DMS79 (cell line): ENCODE data around the gene GUCY1A1.
"Not testable (repeated sequence)": the region's sequence is repeated elsewhere in the genome, so short reads cannot be mapped to it uniquely, and the experiment has no call there.

ENCODE experiments used
- DNase-seq: peaks from one replicate; lab custom pipeline; 2025; lab: John Stamatoyannopoulos, UW

GUCY1A1 gene, protein sequence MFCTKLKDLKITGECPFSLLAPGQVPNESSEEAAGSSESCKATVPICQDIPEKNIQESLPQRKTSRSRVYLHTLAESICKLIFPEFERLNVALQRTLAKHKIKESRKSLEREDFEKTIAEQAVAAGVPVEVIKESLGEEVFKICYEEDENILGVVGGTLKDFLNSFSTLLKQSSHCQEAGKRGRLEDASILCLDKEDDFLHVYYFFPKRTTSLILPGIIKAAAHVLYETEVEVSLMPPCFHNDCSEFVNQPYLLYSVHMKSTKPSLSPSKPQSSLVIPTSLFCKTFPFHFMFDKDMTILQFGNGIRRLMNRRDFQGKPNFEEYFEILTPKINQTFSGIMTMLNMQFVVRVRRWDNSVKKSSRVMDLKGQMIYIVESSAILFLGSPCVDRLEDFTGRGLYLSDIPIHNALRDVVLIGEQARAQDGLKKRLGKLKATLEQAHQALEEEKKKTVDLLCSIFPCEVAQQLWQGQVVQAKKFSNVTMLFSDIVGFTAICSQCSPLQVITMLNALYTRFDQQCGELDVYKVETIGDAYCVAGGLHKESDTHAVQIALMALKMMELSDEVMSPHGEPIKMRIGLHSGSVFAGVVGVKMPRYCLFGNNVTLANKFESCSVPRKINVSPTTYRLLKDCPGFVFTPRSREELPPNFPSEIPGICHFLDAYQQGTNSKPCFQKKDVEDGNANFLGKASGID

DNA sequence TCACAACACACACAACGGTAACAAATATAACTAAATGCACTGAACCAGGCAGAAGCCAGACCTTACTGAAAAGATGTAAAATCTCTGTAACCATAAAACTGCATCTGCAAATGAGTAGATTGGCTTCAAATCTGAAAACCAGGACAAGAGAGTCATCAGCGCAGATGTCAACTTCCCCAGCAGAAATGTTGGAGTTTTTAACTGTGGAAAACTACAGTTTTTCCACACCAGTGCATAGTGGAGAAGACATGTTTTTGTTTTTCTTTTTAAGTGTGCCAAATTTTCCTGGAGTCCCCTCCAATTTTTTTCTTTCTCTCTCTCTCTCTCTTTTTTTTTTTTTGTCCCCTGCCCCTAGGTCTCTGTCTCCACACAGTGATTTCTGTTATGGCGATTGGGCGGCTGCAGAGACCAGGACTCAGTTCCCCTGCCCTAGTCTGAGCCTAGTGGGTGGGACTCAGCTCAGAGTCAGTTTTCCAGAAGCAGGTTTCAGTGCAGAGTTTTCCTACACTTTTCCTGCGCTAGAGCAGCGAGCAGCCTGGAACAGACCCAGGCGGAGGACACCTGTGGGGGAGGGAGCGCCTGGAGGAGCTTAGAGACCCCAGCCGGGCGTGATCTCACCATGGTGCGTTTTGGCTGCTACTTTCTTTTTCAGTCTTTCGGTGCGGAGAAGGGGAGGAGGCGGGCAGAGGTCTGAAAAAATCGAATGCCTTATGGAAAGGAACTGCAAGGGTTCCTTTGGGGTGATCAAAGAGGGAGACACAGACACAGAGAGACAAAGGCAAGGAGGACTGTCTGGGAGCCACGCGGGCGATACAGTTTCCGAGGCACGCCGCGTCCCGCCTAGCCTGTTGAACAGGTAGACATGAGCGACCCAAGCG lies at the start of gene GUCY1A1:
Gene GUCY1A1, plus strand, starts transcription at position 505 of the 878 bp plus-strand sequence. CDS start 30,020 bp downstream, outside the sequence.
- DNase-seq, result no peak

DNA sequence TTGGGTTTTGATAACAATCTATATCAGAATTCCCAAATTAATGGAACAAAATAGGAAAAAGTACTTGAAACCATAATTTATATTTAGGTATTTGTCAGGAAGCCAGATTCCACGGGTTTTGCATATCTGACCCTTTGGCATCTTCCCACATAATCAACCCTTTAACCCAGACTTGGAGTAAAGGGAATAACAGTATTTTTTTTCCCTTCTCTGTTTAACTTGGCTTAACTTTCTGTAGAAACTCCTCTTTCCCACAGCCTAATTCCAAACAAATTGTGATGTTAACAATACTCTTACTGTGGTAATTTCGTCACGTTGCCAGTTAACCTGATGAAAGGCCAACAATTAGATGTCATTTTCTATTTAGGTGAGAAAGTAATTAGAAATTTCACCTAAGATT lies 49.4 kb upstream of the GUCY1A1 start:
- no peak for DNase-seq

DNA sequence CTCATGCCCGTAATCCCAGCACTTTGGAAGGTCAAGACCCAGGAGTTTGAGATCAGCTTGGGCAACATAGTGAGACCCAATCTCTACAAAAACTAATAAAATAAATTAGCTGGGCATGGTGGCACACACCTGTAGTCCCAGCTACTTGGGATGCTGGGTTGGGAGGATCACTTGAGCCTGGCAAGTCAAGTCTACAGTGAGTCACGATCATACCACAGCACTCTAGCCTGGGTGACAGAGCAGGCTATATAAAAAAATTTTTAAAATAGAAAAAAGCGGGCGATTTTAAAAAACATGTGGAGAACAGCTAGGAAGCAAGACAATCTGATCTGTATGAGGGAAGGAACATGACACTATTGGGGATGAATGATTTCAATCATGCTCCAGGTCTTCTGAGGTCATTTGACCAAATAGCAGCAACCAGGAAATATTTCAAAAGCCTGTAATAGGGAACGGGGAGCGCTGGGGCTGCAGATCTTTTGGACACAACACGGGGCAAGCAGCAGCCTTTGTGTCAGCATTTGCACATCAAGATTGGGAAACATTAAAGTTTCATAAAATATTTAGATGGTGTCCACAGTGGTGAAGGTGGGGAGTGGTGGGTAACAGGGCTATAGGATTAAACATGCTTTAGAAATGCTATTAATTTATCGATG lies 48.3 kb upstream of the GUCY1A1 start:
- no peak for DNase-seq

DNA sequence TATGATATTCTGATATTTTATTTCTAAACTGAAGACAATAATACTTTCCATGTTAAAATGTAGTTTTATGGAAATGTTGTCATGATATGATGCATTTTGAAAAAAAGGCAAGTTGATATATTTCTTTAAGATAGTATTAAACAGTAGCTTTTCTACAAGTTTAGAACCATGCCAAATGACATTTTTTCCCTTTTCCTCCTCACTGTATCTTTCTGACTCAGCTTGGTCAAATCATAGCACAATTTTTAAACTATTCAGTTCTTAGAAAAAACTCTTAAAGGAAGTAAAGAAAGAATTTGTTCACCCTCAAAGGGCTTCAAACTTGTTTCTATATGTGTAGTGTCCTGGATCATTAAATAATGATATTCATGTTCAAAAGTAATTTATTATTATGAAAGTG lies 46.0 kb upstream of the GUCY1A1 start:
- DNase-seq, result no peak

DNA sequence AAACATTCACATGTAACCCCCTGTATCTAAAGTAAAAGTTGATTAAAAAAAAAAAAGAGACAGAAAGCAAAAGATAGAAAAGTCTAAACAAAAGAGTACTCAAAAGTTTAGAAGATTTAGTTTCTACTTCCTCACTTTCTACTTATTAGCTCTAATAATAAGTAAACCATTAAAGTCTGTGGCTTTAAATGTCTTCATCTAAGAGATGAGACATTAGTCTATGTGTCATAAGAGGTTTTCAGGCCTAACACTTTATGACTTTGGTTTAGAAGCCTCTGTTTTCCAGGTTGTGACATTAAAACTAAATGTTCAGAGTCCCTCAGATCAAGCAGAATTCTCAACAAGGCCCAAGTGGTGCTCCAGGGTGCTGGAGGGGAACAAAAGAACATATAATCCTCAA lies 42.2 kb upstream of the GUCY1A1 start:
- no peak for DNase-seq

DNA sequence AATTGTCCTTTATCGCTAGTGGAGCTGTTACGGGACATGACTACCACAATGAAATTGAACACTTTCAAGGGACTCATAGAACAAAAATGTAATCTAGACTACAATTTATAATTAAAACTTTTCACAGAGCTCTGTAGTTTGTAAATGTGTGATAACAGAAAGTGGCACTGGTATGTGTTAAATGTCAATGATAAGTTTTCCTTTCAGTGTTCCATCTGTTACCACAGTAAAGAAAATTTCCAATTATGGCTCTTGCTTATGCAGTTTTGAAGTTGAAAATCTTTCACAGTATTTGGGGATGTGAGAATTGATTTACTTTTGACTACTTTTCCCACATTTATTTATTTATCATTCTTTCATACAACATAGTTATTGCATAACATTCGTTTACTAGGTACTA lies 40.1 kb upstream of the GUCY1A1 start:
- no peak for DNase-seq

DNA sequence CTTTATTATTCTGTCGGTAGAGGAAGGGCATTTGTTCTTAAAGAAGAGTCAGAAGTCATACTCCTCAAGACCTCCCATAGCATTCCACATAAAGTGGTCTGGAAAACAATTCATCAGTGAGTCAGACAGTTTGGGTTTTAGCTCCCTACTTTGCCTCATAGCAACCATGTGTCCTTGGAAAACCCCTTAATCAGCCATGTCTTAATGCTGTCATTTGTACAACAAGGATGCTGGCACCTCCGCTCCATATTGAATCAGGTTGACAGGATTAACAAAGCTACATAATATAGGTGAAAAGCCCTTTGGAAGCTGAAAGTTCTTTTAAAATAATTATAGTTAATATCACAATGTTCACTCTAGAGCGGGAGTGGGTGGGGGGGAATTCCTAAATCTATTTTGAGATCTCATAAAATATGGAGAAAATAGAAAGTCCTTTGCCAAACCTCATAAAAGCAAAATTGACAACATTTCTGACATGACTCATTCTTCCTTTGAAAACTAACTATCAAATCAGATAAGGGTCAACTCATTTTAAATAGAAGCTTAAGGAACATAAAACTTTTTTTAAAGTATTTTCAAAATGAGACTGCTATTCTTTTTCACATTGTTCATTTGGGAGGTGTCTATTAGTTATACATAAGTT lies 37.3 kb upstream of the GUCY1A1 start:
- DNase-seq, result no peak

DNA sequence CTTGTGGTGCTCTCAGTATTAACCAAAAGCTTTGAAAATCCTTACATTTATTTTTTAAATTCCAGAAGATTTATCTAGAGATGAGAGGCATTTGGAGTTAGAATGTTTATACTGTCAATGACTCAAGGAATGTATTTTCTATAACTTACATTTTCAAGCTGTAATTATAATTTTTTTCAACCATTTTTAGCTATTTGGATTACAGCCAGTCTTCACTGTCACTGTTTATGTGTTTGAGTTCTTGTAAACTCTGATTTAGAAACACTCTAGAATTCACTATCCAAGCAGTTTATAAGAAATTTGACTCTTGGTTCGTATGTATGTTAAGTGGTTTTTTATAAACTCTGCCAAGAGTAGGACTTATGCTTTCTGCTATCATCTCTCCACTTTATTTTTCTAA lies 36.7 kb upstream of the GUCY1A1 start:
- DNase-seq, result no peak

DNA sequence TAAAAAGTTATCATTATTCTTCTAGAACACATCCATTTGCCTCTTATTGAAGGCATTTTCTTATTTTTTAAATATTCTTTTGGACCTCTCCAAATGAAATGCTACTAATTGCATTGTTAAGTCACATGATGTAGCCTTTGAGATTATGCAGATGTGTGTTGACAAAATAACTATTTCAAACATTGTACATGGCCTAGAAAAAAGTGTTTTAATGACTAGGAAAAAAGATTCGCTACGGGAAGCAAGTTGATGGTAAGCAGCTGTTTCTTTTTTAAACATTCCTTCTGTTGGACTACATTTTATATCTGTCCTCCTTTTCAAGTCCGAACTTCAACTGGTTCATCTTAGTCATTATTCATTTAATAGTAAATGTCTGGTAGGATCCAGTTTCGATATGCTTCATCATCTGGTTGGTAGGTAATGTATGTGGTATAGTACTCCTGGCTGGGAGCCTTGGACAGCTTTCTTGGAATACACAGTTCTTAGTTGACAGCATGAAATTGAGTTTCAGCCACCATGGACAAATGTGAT lies 34.3 kb upstream of the GUCY1A1 start:
- no peak for DNase-seq

DNA sequence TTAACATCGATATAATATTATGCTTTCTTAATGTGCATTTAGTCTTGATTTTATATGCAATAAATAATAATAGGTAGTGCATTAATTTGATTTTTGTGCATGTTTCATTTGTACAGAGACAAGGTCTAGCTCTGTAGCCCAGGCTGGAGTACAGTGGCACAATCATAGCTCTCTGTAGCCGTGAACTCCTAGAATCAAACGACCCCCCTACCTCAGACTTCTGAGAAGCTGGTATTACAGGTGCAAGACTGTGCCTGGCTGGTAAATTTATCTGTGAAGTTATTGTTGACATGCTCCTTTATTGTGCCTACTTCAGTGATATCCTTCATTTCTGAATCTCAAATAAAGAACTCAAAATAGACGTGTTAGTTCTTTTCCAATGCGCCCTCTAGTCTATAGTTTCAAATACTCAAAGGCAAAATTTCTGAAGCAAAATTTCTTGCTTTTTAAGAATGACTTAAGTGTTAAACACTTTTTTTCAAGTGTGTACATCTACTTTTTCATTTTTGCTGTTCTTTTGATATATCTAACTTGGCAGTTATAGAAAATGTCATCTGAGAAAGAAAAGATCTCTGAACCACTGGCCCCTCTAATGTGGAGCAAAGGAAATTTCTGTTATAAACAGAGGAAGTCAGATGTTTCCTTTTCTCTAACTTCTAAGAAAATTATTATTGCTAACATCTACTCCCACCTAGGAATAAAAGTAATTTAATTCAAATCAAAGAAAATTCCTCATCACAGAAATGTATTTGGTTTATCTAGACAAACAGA lies 28.3 kb upstream of the GUCY1A1 start:
- no peak for DNase-seq

DNA sequence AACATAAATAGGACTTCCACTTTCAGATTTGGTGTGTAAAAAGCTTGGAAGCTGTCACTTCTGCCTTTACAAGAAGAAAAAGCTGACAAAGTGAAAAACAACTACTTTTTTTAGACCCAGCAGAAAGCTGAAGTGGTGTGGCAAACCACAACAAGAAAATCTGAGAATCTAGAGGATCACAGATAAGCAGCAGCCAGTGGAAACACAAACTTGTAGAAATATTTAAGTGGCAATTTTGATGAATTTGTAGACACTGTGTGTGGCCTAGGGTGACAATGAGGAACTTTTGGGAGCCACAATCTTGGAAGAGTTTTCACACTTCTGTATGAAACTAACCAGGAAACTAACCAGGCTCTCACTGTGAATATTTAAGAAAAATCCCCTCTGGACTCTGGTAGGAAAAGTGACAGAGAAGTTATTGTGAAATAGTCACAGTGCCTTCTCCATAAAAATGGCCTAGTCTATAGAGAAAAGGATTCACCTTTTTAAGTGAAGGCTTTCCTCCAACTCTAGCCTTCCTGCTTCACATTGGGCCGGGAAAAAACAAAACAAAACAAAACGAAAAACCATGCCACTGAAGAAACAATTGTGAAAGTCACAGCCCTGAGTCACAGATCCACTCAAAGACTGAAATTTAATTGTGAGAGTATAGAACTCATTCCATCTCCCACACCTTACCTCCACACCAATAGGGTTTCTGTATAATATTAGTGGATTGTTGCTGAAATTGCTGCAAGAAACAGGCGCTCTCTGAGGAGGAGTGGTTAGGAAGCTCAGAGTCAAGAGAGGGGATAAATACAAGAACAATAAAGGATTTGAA lies 26.7 kb upstream of the GUCY1A1 start:
- DNase-seq, result no peak

DNA sequence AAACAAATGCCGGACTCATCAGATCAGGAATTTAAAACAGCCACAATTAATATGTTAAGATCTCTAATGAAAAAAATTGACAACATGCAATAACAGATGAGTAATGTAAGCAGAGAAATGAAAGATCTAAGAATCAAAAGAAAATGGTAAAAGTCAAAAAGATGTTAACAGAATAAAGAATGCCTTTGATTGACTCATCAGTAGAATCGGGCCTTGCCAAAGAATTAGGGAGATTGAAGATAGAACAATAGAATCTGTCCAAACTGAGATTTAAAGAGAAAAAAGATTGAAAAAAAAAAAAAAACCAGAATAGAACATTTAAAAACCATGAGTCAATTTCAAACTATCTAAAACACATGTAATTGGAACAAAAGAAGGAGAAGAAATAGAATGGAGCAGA lies 25.9 kb upstream of the GUCY1A1 start:
- no peak for DNase-seq

DNA sequence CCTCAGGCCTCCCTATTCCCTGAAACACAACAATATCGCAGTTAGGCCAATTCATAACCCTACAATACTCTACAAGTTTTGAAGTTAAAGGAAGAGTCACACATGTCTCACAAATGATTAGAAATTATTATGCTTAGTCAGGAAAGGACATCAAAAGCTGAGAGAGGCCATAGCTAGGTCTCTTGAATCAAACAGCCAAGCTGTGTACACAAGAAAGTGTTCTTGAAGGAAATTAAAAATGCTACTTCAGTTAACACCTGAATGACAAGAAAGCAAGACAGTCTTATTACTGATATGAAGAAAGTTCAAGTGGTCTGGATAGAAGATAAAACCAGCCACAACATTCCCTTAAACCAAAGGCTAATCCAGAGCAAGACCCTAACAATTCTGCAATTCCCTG lies 23.6 kb upstream of the GUCY1A1 start:
- DNase-seq, result no peak

DNA sequence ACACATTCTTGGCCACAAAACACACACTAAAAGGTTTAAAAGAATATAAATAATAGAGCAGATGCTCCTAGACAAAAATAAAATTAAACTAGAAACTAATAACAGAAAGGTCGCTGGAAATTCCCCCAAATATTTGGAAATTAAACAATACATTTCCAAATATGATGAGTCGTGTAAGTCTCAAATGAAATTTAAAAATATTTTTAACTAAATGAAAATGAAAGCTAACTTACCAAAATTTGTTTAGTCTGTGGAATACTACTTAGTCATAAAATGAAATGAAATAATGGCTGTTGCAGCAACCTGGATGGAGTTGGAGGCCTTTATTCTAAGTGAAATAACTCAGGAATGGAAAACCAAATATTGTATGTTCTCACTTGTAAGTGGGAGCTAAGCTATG lies 20.6 kb upstream of the GUCY1A1 start:
- no peak for DNase-seq

DNA sequence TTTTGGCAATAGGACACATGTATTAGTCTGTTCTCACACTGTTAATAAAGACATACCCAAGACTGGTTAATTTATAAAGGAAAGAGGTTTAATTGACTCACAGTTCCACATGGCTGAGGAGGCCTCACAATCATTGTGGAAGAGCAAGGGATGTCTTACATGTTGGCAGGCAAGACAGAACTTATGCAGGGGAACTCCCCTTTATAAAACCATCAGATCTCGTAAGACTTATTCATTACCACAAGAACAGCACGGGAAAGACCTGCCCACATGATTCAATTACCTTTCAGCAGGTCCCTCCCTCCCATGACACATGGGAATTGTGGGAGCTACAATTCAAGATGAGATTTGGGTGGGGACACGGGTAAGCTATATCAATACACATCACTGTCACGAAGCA lies 15.9 kb upstream of the GUCY1A1 start:
- not testable (repeated sequence) for DNase-seq

DNA sequence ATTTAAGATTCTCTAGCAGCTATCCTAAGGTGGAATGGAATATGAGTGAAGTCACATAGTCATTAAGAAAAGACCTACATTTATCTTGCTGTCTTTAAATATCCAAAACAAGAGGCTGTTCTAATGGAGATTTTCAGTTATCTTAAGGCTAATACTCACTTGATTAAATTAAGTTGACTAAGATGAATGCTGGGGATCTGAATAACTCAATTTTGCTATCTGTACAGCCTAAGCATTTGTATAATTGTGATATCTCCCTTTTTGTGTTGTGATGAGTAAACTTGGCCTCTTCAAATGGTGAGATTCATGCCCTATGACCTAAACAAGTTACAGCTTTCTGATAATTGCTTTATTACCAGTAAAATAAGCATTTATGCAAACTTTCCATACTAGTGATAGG lies 13.6 kb upstream of the GUCY1A1 start:
- DNase-seq, result no peak

DNA sequence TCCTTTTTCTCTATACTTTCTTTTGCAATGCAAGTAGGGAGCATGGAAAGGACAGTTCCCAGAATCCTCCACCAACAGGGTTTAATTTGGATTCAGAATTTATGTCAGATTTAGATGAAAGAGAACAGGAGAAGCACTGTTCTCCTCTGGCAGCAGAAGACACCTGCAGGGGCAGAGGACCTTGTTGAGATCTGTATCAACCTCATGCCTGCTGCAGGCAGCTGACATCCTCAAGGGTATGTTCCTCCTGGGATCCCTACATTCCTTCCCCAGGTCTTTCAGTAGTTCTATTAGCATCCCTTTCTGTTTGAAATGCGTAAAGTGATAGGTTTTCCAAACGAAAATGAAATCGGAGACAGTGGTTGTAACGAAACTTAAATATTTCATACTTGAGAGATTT lies 10.6 kb upstream of the GUCY1A1 start:
- no peak for DNase-seq

DNA sequence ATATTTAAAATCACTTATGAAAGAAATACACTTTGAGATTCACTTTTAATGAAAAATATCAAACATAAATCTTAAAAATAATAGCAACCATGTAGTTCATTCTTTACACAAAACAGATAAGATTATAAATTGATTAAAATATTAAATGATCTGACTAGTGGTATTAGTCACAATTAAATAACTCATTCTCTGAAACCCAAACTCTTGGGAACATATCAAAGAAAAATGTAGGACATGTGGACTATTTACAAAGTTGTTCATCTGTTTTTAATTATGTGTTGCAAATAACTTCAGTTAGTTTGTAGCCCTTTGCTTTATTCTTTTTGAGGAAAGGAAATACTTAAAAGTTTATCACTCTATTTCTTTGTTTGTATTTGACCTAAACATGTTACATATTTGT lies 9.5 kb upstream of the GUCY1A1 start:
- no peak for DNase-seq

DNA sequence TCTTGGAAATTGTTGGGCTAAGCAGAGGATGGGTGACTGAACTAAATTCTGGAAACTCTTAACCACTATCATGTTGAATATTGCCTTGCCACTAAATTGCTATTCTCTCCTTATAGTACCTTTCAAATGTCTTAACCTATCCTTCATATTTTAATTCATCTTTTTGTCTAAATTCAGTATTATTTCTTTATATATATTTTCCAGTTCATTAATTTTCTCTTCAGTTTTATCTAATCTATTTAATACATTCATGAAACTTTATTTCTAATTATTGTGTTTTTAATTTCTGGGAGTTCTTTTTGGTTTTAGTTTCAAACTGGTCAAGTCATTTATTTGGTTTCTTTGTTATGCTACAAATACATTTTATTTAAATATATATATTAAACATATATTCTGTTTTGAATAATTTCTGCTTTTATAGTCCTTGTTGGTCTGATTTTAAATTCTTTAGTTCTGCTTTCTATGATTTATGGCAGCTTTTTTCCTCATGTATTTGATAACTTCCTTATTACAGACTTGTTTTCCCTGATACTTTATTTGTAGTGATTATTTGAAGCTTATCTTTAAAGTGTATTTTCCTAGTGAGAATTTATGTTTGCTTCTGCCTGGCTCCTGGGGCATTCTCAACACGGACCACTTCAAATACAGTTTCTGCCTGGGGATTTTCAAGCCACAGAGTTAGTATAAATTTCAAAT lies 8.5 kb upstream of the GUCY1A1 start:
- no peak for DNase-seq
